Motor neuron (in vitro differentiated cells): ENCODE data around the gene ARG2. TPM values are rescaled to one million over a fixed set of nuclear protein-coding genes. Genes with fewer than 3 reads are reported as not detected.
"Not testable (repeated sequence)": the region's sequence is repeated elsewhere in the genome, so short reads cannot be mapped to it uniquely, and the experiment has no call there.

Experiments
- ATAC-seq, 8 experiments: fragments of 200-7000 bp; cut with Tn5 transposase; replicated peaks in 6 of 8; 2 replicates each; pipeline ENCODE4 v1.8.0; 2021; ENCODE audit warnings: mild to moderate bottlenecking in 8 of 8, moderate library complexity in 8 of 8
- H3K27ac ChIP-seq, 2 donors: fragments of 250-450 bp; sonication (Bioruptor Pico); 2 replicates each; pipeline ENCODE4 v1.9.0; 2021; ENCODE audit warnings: antibody characterized with exemption in 2 of 2, mild to moderate bottlenecking in 2 of 2, moderate library complexity in 1 of 2
- H3K4me1 ChIP-seq, 2 donors: fragments of 250-450 bp; sonication (Bioruptor Pico); replicated peaks in 1 of 2; 2 replicates each; pipeline ENCODE4 v1.6.1; 2021; ENCODE audit warnings: antibody characterized with exemption in 2 of 2, mild to moderate bottlenecking in 2 of 2, moderate library complexity in 1 of 2
- H3K4me3 ChIP-seq, 5 donors: fragments of 250-450 bp; sonication (Bioruptor Pico); 2 replicates each; pipeline ENCODE4 v1.9.0; 2021; ENCODE audit warnings: antibody characterized with exemption in 5 of 5, mild to moderate bottlenecking in 5 of 5, moderate library complexity in 4 of 5
- WGBS, 10 experiments: fragments of 450-650 bp; shearing (Covaris generic); methylation state at CpG; one replicate each; pipeline ENCODE4 v1.0.0; 2022; 5-methylcytosine and 5-hydroxymethylcytosine counted together
- in situ Hi-C, 9 experiments: fragments of 400-800 bp; cut with MboI; loops; one replicate each; pipeline ENCODE4 v1.15.0; 2021; ENCODE audit warnings: low sequenced_read_pairs in 9 of 9, low pct_unique_long_range_greater_than_20kb in 2 of 9; ENCODE audit not compliant: unreplicated experiment in 9 of 9
- total RNA-seq, 8 experiments: library from RNA; unstranded; fragments of 300-600 nt; gene quantifications; 2 replicates each; pipeline versions ENCODE4 v1.2.3 to v1.2.4, GENCODE V29; 2022

The ARG2 gene
- total RNA-seq, 8 experiments from 2014 or later = 1.4 to 46.3 (median 17.4) TPM

DNA sequence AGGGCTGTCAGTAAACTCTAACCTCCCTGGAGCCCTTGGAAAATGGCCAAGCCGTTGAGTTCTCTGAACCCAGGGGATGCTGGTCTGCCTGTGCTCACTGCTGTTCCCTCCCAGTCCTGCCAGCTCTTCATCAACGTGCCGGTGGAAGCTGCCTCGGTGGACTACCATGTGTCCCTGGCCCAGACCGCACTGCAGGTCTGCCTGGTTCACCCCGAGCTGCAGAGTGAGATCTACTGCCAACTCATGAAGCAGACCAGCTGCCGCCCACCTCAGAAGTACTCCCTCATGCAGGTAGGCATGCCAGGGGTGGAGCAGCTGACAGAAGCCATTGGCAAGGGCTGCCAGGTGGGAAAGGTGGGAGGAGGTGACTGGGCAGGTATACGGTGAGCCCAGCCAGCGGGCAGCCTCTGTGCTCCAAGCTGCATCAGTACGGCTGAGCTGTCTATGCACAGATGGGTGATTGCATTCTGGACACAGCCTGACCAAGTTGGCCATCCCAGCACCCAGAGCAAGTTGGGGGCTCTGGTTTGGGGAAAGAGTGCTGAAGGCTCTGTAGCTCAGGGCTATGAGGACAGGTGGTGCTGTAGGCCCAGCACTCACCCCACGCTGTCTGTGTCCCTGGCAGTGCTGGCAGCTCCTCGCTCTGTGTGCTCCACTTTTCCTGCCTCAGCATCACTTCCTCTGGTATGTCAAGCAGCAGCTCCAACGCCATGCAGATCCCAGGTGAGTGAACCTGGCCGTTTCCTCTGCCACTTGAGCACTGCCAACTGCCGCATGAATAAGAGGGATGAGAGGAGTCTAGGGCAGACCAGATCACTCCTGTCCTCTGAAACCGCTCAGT, 41.6 kb upstream of the ARG2 start:
- WGBS, 10 experiments = 60 to 92% (median 81%) methylated on average over 1 to 7 of the region's 16 CpGs; no CpG with 5 or more reads in 3 of the 10 experiments
- Histone ChIP-seq H3K27ac (no peak overlapping the region), H3K4me3 (no peak overlapping the region), H3K4me1 (no peaks in the 10 kb centered on the region)
- ATAC-seq = no peak
- in situ Hi-C loops = loop anchor here in 1 of 9 experiments (25.0 kb wide), 1 partner anchor 134 kb away; the partner anchor contains the start of gene RDH12

DNA sequence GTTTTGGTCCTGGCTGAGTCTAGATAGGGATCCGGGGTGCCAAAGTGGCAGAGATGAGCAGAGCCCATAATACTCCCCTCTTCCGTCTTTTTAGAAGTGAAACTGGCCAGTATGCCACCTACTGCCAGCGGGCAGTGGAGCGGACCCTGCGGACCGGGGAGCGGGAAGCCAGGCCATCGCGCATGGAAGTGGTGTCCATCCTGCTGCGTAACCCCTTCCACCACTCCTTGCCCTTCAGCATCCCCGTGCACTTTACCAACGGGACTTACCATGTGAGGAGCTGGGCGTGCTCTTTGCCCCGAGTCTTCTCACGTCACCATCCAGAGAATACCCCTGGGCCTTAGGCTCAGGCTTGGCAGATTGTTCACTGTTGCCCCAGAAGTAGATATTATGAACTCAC, 40.7 kb upstream of the ARG2 start:
- ATAC-seq = no peak
- H3K27ac ChIP-seq = no peak overlapping the region
- 60 to 97% (median 80%) methylated on average over 1 to 12 of the region's 15 CpGs; no CpG with 5 or more reads in 2 of the 10 experiments for WGBS, 10 experiments
- in situ Hi-C loops = loop anchor here in 1 of 9 experiments (25.0 kb wide), 1 partner anchor 133 kb away; the partner anchor contains the start of gene RDH12
- H3K4me3 ChIP-seq = no peak overlapping the region
- H3K4me1 ChIP-seq = no peaks in the 10 kb centered on the region

DNA sequence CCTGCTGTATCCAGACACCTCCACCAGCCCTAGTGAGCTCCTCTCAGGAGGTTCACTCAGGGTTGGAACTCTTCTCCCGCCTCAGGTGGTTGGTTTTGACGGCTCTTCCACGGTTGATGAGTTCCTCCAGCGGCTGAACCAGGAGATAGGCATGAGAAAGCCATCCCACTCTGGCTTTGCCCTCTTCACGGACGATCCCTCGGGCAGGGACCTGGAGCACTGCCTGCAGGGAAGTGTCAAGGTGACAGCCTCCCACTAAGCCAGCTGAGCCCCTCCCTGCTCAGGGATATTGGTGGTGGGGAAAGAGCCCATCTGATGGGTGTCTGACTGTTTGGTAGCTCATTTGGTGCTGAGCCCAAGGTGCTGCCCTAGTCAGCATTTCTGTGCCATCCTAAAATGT, 40.1 kb upstream of the ARG2 start:
- Histone ChIP-seq H3K27ac (no peak overlapping the region), H3K4me3 (no peak overlapping the region), H3K4me1 (no peaks in the 10 kb centered on the region)
- WGBS, 10 experiments = 47 to 100% (median 100%) methylated on average over 2 to 4 of the region's 7 CpGs; no CpG with 5 or more reads in 7 of the 10 experiments
- ATAC-seq = no peak
- in situ Hi-C loops = loop anchor here in 1 of 9 experiments (25.0 kb wide), 1 partner anchor 133 kb away; the partner anchor contains the start of gene RDH12

DNA sequence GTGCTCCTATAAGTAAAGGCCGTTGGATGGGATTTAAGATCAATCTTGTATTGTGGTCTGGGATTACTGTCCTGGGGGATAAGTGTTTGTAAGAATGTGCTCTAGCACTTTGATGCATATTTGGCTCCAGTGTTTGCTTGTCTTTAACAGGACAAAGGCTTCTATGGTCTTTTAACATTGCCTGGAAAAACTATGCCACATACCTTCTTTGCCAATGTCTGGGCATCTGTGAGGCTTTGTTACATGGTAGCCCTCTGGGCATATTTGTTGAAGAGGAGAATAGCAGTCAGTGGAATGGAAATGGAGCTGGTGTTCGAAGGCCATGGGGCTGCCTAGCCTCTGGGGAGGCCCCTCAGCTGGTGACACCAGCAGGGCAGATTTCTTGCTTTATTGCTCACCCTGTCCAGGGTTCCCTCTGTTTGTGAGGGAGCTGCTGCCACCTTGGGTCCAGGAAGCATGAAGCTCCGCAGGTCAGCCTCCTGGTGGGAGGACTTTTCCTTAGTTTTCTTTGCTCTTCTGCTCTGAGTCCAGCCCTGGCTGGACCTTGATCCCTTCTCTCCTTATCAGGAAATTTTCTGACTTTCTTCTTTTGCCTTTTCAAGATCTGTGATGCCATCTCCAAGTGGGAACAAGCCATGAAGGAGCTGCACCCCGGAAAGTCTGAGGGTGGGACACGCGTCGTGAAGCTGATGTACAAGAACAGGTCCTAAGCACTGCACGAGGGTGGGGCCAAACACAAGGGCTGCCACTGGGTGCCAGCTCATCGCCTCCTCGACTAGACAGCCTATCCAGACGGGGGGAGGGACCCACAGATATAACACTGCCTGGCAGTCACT, 39.2 kb upstream of the ARG2 start:
- Histone ChIP-seq H3K4me3 (no peak overlapping the region), H3K27ac (no peak overlapping the region), H3K4me1 (no peaks in the 10 kb centered on the region)
- in situ Hi-C loops = loop anchor here in 1 of 9 experiments (25.0 kb wide), 1 partner anchor 132 kb away; the partner anchor contains the start of gene RDH12
- peak in 2 of 8 experiments; percentile 11 to 43 for ATAC-seq
- WGBS, 10 experiments = 20 to 100% (median 69%) methylated on average over 1 to 5 of the region's 11 CpGs; no CpG with 5 or more reads in 5 of the 10 experiments

DNA sequence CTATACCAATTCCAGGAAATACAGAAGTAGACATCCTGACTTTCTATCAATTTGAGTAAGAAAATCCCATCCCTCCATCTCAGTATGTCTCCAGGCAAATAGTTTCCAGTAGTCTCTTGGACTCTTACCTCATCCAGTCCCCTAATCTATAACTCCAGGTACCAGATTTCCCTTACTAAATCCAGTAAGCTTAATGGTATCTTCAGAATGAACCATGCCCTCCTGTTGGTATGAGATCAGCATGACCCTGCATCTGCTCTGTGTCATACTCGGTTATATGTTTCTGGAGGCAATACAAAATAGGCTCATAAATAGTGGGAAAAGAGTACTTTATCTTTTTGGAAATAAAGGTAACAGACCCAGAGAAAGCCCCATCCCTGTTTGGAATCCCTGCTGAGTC, 38.1 kb upstream of the ARG2 start:
- no peak overlapping the region for H3K4me3 ChIP-seq
- 100% methylated on average over 1 of the region's 1 CpG; no CpG with 5 or more reads in 5 of the 10 experiments for WGBS, 10 experiments
- ATAC-seq = no peak
- no peaks in the 10 kb centered on the region for H3K4me1 ChIP-seq
- no peak overlapping the region for H3K27ac ChIP-seq
- in situ Hi-C loops = loop anchor here in 1 of 9 experiments (25.0 kb wide), 1 partner anchor 131 kb away; the partner anchor contains the start of gene RDH12

DNA sequence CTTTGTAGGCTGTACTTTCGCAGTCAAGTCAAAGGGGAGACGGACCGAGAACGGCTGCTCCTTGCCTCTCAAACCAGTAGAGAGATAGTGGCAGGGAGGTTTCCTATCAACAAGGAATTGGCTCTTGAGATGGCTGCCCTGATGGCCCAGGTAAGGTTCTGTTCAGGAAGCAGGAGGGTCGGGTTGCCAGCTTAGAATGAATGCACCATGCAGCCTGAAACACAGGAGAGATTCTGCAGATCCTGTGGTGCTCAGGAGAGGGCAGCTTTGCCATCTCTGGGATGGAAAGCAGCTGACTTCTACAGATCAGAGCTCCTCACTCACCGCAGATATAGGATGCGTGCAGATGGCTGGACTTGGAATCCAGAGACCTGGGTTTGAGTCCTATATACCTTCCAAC, 37.7 kb upstream of the ARG2 start:
- ATAC-seq = no peak
- H3K4me1 ChIP-seq = no peaks in the 10 kb centered on the region
- 20 to 100% (median 81%) methylated on average over 1 to 6 of the region's 7 CpGs; no CpG with 5 or more reads in 4 of the 10 experiments for WGBS, 10 experiments
- in situ Hi-C loops = loop anchor here in 1 of 9 experiments (25.0 kb wide), 1 partner anchor 130 kb away; the partner anchor contains the start of gene RDH12
- no peak overlapping the region for H3K27ac ChIP-seq
- no peak overlapping the region for H3K4me3 ChIP-seq

DNA sequence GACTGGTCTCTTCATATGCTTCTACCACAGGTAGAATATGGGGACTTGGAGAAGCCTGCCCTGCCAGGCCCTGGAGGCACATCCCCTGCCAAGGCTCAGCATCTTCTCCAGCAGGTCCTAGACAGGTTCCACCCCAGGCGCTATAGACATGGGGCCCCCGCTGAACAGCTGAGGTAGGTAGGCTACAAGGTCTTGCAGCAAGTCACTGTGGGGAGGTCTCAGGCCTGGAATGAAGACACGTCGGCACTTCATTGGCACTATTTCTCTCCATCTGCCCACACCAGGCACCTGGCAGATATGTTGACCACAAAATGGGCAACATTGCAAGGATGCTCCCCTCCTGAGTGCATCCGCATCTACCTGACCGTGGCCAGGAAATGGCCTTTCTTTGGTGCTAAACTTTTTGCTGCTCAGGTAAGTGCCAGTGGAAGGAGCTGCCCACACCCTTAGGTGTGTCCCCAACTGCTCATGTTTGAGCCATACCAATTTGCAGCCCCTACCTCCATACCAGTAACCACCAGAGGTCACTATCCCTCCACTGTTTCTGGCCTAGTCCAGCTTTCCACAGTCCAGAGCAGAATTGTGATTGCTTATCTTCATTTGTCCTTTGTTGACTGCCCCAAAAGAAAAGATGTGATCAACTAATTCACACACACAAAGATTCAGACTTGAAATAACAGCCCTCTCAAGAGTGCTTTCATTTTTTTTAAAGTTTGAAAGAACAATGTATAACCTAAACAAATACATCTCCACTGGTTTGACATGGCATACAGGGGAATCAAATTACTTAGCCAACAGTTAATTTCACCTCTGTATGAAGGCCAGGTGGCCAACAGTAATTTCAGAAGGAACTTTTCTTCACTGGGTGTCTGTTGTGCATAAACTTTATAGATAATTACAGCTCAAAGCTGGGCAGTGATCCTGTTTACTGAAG, 35.7 kb upstream of the ARG2 start:
- H3K27ac ChIP-seq = no peak overlapping the region

DNA sequence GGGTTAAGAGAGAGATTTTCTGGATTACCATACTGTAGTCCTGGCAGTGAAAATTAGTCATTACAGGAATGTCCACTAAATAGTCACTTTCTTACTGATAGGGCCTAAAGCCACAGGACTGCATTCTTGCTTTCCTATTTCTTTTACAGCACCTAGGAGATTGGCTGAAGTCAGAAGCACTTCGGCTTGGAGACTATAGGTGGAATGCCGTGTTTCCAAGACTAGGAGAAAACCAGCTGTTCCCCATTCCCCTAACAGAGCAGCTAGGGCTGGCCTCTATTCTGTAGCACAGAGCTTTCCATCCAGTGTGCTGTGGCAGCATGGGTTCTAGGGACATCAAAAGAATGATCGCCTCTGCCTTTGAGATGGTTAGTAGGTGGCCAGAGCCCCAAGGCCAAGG, 34.7 kb upstream of the ARG2 start:
- in situ Hi-C loops = loop anchor here in 1 of 9 experiments (25.0 kb wide), 1 partner anchor 127 kb away; the partner anchor contains the start of gene RDH12
- no peak overlapping the region for H3K4me3 ChIP-seq
- ATAC-seq = peak in 3 of 8 experiments; percentile 54 to 86 (median 62)
- H3K27ac ChIP-seq = no peak overlapping the region
- 80 to 100% (median 93%) methylated on average over 1 to 2 of the region's 3 CpGs; no CpG with 5 or more reads in 5 of the 10 experiments for WGBS, 10 experiments
- no peaks in the 10 kb centered on the region for H3K4me1 ChIP-seq

More for the DNA sequence above, 35.7 kb upstream of the ARG2 start:
- Histone ChIP-seq H3K4me1 (no peaks in the 10 kb centered on the region), H3K4me3 (no peak overlapping the region)
- WGBS, 10 experiments = 40 to 91% (median 73%) methylated on average over 1 to 4 of the region's 6 CpGs; no CpG with 5 or more reads in 6 of the 10 experiments
- ATAC-seq = peak; percentile 45 to 94 (median 83)
- in situ Hi-C loops = loop anchor here in 1 of 9 experiments (25.0 kb wide), 1 partner anchor 128 kb away; the partner anchor contains the start of gene RDH12

DNA sequence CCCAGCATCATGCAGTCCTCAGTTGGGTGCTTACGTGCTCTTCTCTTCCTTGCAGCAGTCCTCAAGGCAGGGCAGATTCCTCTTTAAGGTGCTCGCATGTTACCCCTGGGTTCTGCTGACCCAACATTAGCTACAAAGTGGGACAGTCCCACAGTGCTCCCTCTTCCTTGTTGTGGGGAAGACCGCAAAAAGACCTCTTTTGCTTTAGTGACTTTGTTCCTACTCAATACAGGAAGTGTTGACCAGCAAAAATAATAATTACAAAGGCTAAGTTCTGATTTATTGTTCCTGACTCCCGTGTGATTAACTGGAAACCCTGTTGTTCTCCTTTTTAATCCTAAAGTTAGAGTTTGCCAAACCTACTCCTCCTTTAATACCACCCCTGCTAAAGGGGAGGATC, 33.4 kb upstream of the ARG2 start:
- Histone ChIP-seq H3K4me3 (no peak overlapping the region), H3K27ac (no peak overlapping the region), H3K4me1 (no peaks in the 10 kb centered on the region)
- in situ Hi-C loops = loop anchor here in 1 of 9 experiments (25.0 kb wide), 1 partner anchor 126 kb away; the partner anchor contains the start of gene RDH12
- no peak for ATAC-seq
- WGBS, 10 experiments = 75 to 100% (median 85%) methylated on average over 1 to 4 of the region's 4 CpGs; no CpG with 5 or more reads in 2 of the 10 experiments

DNA sequence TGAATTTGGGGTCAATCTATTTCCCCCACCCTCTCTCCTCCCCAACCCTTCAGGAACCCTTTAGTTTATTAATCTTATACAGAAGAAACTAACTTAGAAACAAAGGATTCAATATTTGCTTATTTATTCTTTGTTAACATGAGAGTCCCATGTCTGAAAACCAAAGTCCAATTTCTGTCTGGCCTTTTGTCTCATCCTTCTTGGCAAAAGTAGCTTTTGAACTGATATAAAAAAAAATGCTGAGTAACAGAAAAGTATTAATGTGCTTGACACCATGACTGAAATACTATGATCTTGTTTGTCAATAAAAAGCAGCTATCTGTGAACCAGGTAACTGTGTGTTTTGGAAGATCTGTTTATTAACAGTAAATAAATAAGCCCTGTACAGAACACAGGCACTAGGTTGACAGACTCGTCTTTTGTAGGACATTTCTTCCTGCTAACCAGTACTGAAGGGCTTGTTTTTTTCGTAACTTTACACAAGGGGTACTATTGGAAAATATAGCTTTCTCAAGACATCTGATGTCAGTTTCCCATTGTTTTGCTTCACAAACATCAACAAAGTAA, 30.4 kb upstream of the ARG2 start:
- WGBS, 10 experiments = 70 to 100% (median 91%) methylated on average over 1 to 2 of the region's 2 CpGs; no CpG with 5 or more reads in 3 of the 10 experiments
- Histone ChIP-seq H3K4me1 (no peaks in the 10 kb centered on the region), H3K4me3 (no peak overlapping the region), H3K27ac (no peak overlapping the region)
- ATAC-seq = no peak
- in situ Hi-C loops = loop anchor here in 1 of 9 experiments (25.0 kb wide), 1 partner anchor 123 kb away; the partner anchor contains the start of gene RDH12

DNA sequence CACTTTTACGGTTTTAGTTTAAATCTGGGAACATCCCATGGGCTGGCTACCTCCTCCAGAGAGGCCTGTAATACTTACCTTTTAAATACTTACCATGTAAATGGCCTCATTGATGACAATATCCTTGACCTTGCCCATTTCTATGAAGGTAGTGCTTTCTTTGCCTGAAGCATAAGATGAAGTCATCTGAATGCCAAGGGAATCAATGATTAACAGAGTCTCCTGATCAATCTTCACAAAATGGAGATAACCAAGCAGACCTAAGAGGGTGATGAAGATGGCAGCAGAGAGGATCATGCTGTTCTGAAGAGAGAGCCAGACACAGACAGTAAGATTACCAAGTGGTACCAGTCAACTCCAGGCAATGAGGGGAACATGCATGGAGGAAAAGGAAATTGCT, 26.1 kb upstream of the ARG2 start:
- H3K27ac ChIP-seq, ATAC-seq, H3K4me1 ChIP-seq, H3K4me3 ChIP-seq: not testable (repeated sequence)
- in situ Hi-C loops = loop anchor here in 1 of 9 experiments (25.0 kb wide), 1 partner anchor 119 kb away; the partner anchor contains the start of gene RDH12
- WGBS, 10 experiments = 0 to 100% (median 94%) methylated on average over 1 of the region's 1 CpG; no CpG with 5 or more reads in 2 of the 10 experiments
